PC-9 (cell line): ENCODE data around the gene CRISPLD2. TPM values are rescaled to one million over a fixed set of nuclear protein-coding genes. Genes with fewer than 3 reads are reported as not detected.

ENCODE experiments used
- BruUV-seq: library from RNA; stranded (reverse); fragments of 400-500 nt; replicated peaks from 2 replicates; lab custom pipeline; 2021; lab: Mats Ljungman, UMichigan
- CTCF ChIA-PET: fragments of 300-600 bp; sonication (Branson Sonifier 250); formaldehyde crosslinking; loops from one replicate; lab custom pipeline; 2022; ENCODE audit warnings: antibody characterized with exemption; lab: Charles Lee
- POLR2A ChIA-PET: fragments of 300-600 bp; sonication (Branson Sonifier 250); formaldehyde crosslinking; loops from one replicate; lab custom pipeline; 2022; ENCODE audit warnings: antibody characterized with exemption; ENCODE audit not compliant: unreplicated experiment; lab: Charles Lee
- DNase-seq, 2 experiments: peaks; one replicate each; pipeline versions ENCODE4 v3.0.0 to v3.0.0-alpha.2; 2015 to 2022; ENCODE audit warnings: mixed read lengths in 1 of 2
- H2AFZ ChIP-seq: fragments of 200-600 bp; sonication (generic); 2 replicates; pipeline ENCODE4 v1.8.1; 2017; ENCODE audit warnings: antibody characterized with exemption
- H3F3A ChIP-seq: fragments of 200-600 bp; sonication (generic); 2 replicates; pipeline ENCODE4 v1.8.1; 2017; ENCODE audit warnings: antibody characterized with exemption, mild to moderate bottlenecking, low read depth; ENCODE audit not compliant: insufficient read depth
- H3K27ac ChIP-seq: fragments of 200-600 bp; sonication (generic); 2 replicates; pipeline ENCODE4 v1.6.1; 2016; ENCODE audit warnings: mixed run types
- H3K27me3 ChIP-seq: fragments of 200-600 bp; sonication (generic); 2 replicates; pipeline ENCODE4 v1.6.1; 2016; ENCODE audit warnings: low read depth, mixed run types; ENCODE audit not compliant: insufficient read depth
- H3K36me3 ChIP-seq: fragments of 200-600 bp; sonication (generic); 2 replicates; pipeline ENCODE4 v1.6.1; 2016; ENCODE audit warnings: low read depth, mixed run types
- H3K4me1 ChIP-seq: fragments of 200-600 bp; sonication (generic); replicated peaks from 2 replicates; pipeline ENCODE4 v1.6.1; 2016; ENCODE audit warnings: mixed run types; ENCODE audit not compliant: insufficient read depth
- H3K4me2 ChIP-seq: fragments of 200-600 bp; sonication (generic); 2 replicates; pipeline ENCODE4 v1.6.1; 2017; ENCODE audit warnings: mixed run types
- H3K4me3 ChIP-seq: fragments of 200-600 bp; sonication (generic); 2 replicates; pipeline ENCODE4 v1.6.1; 2016; ENCODE audit warnings: mixed run types
- H3K79me2 ChIP-seq: fragments of 200-600 bp; sonication (generic); 2 replicates; pipeline ENCODE4 v1.6.1; 2017; ENCODE audit warnings: low read depth, mixed run types
- H3K9me2 ChIP-seq: fragments of 200-600 bp; sonication (generic); 2 replicates; pipeline ENCODE4 v1.8.1; 2017; ENCODE audit warnings: mild to moderate bottlenecking; ENCODE audit not compliant: insufficient read depth
- H3K9me3 ChIP-seq: fragments of 200-600 bp; sonication (generic); 2 replicates; pipeline ENCODE4 v1.8.1; 2016; ENCODE audit warnings: low read depth; ENCODE audit not compliant: insufficient read depth
- H4K20me1 ChIP-seq: fragments of 200-600 bp; sonication (generic); 2 replicates; pipeline ENCODE4 v1.8.1; 2017; ENCODE audit not compliant: insufficient read depth
- EZH2 ChIP-seq: fragments of 200-600 bp; sonication (generic); IDR thresholded peaks from 2 replicates; pipeline ENCODE4 v1.8.0; 2017; ENCODE audit warnings: antibody characterized with exemption, low read depth
- intact Hi-C: fragments of 100-400 bp; cut with micrococcal nuclease; formaldehyde crosslinking; loops from one replicate; pipeline ENCODE4 v1.10.0; 2022; ENCODE audit not compliant: unreplicated experiment
- total RNA-seq: library from RNA; stranded (reverse); gene quantifications from 2 replicates; pipeline ENCODE4 v1.2.3, GENCODE V29; 2021
- TF ChIP-seq, protein P1 (sequence below): fragments of 200-600 bp; sonication (generic); conservative IDR thresholded peaks from 2 replicates; pipeline ENCODE4 v1.6.1; 2017; ENCODE audit warnings: mixed run types, antibody characterized with exemption, mild to moderate bottlenecking, moderate library complexity

CRISPLD2 gene
- total RNA-seq, 1 experiment from 2014 or later, result 18.6 TPM

- H3K27me3 ChIP-seq, result no peaks in the 10 kb centered on the region
- H2AFZ ChIP-seq, result no peak overlapping the region
- no peaks in the 10 kb centered on the region for H3K4me1 ChIP-seq
- no peak overlapping the region for H3K4me3 ChIP-seq
- H3K27ac ChIP-seq, result no peak overlapping the region
- CTCF ChIA-PET, result no interaction called here
- intact Hi-C loops, result no loop called here
- no peak overlapping the region for H3K4me2 ChIP-seq
- H4K20me1 ChIP-seq, result no peaks in the 10 kb centered on the region
- H3K9me2 ChIP-seq, result no peaks in the 10 kb centered on the region
- DNase-seq, result no peak
- H3F3A ChIP-seq, result no peaks in the 10 kb centered on the region
- POLR2A ChIA-PET, result no interaction called here
- no TSS peak for BruUV-seq
- H3K36me3 ChIP-seq, result no peaks in the 10 kb centered on the region
- TF ChIP-seq EZH2, result no peak
- TF ChIP-seq, protein P1, sequence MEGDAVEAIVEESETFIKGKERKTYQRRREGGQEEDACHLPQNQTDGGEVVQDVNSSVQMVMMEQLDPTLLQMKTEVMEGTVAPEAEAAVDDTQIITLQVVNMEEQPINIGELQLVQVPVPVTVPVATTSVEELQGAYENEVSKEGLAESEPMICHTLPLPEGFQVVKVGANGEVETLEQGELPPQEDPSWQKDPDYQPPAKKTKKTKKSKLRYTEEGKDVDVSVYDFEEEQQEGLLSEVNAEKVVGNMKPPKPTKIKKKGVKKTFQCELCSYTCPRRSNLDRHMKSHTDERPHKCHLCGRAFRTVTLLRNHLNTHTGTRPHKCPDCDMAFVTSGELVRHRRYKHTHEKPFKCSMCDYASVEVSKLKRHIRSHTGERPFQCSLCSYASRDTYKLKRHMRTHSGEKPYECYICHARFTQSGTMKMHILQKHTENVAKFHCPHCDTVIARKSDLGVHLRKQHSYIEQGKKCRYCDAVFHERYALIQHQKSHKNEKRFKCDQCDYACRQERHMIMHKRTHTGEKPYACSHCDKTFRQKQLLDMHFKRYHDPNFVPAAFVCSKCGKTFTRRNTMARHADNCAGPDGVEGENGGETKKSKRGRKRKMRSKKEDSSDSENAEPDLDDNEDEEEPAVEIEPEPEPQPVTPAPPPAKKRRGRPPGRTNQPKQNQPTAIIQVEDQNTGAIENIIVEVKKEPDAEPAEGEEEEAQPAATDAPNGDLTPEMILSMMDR, result no peak
- H3K79me2 ChIP-seq, result no peaks in the 10 kb centered on the region
- H3K9me3 ChIP-seq, result no peaks in the 10 kb centered on the region
Observed at GRCh38 chr16:84867696-84868095, 47.9 kb downstream of the CRISPLD2 start.

- CTCF ChIA-PET, result no interaction called here
- Histone ChIP-seq H3F3A (no peaks in the 10 kb centered on the region), H3K9me2 (no peaks in the 10 kb centered on the region), H3K27me3 (no peaks in the 10 kb centered on the region), H3K4me3 (no peak overlapping the region), H3K36me3 (no peaks in the 10 kb centered on the region), H4K20me1 (no peaks in the 10 kb centered on the region), H3K27ac (no peak overlapping the region), H2AFZ (no peak overlapping the region), H3K4me2 (no peak overlapping the region), H3K4me1 (no peaks in the 10 kb centered on the region), H3K9me3 (no peaks in the 10 kb centered on the region), H3K79me2 (no peaks in the 10 kb centered on the region)
- no TSS peak for BruUV-seq
- intact Hi-C loops, result no loop called here
- POLR2A ChIA-PET, result no interaction called here
- DNase-seq, result no peak
- TF ChIP-seq, protein P1, result no peak
- no peak for TF ChIP-seq EZH2
Observed at GRCh38 chr16:84868328-84868727, 48.5 kb downstream of the CRISPLD2 start.

DNA sequence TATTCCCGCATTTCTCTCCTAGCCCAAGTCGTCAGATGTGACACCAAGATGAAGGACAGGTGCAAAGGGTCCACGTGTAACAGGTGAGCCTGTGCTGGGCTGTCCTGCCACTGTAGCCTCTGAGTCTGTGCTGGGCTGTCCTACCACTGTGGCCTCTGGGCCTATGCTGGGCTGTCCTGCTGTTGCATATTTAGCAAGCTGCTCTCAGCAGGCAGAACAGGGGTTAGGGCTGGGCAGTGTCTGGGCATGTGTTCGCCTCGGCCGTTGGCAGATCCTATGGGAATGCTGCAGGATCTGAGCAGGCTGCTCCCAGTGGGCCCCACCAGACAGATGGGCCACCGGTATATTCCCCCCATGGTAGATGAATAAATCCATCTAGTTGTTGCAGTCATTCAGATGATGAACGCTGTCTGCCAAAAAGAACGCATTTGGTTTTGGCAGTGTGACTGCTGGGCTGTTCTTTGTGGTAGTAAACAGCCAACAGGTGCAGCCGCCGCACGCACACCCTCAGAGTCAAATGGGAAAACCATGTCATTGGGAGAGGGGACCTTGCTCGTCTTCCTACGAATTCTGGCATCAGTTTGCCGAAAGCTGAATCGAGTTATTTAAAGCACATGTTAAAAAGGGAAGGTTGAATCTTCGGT lies 49.2 kb downstream of the CRISPLD2 start:
- Histone ChIP-seq H4K20me1 (no peaks in the 10 kb centered on the region), H3K79me2 (no peaks in the 10 kb centered on the region), H3K9me3 (no peaks in the 10 kb centered on the region), H3K4me2 (no peak overlapping the region), H3K4me3 (no peak overlapping the region), H3K9me2 (no peaks in the 10 kb centered on the region), H3F3A (no peaks in the 10 kb centered on the region), H3K27ac (no peak overlapping the region), H3K36me3 (no peaks in the 10 kb centered on the region), H3K4me1 (no peaks in the 10 kb centered on the region), H2AFZ (no peak overlapping the region), H3K27me3 (no peaks in the 10 kb centered on the region)
- intact Hi-C loops, result no loop called here
- CTCF ChIA-PET, result no interaction called here
- DNase-seq, result no peak
- TF ChIP-seq EZH2, result no peak
- TF ChIP-seq, protein P1, result no peak
- POLR2A ChIA-PET, result no interaction called here
- BruUV-seq, result no TSS peak
